SK-N-MC (cell line): Measurements from ENCODE around the gene MLX.

Source experiments
- DNase-seq: peaks from one replicate; pipeline ENCODE4 v3.0.0-alpha.2; 2011; ENCODE audit warnings: low read depth, low spot score
- H3K27ac ChIP-seq: fragments of 200-600 bp; sonication (generic); 2 replicates; pipeline ENCODE4 v1.5.1; 2016; ENCODE audit warnings: mixed run types
- H3K36me3 ChIP-seq: fragments of 200-600 bp; sonication (generic); 2 replicates; pipeline ENCODE4 v1.6.1; 2017; ENCODE audit warnings: antibody characterized with exemption, low read length, mixed read lengths; ENCODE audit not compliant: insufficient read depth
- H3K4me3 ChIP-seq: fragments of 200-600 bp; sonication (generic); 2 replicates; pipeline ENCODE4 v1.5.1; 2016
- H3K9ac ChIP-seq: fragments of 200-600 bp; sonication (generic); 2 replicates; pipeline ENCODE4 v1.8.0; 2017; ENCODE audit warnings: mixed run types, mixed read lengths; ENCODE audit not compliant: insufficient read length
- H3K9me3 ChIP-seq: fragments of 200-600 bp; sonication (generic); 2 replicates; pipeline ENCODE4 v1.6.1; 2017; ENCODE audit warnings: low read depth, mild to moderate bottlenecking, antibody characterized with exemption, low read length, moderate library complexity, mixed read lengths
- EZH2 ChIP-seq: fragments of 200-600 bp; sonication (generic); IDR thresholded peaks from one replicate; pipeline ENCODE4 v1.6.1; 2017; ENCODE audit warnings: antibody characterized with exemption
- FOXP2 ChIP-seq: optimal IDR thresholded peaks from 2 replicates; pipeline ENCODE3; 2011; ENCODE audit warnings: mild to moderate bottlenecking, moderate library complexity; ENCODE audit not compliant: insufficient read depth; ENCODE audit errors: extremely low read length, control extremely low read depth
- POLR2AphosphoS5 ChIP-seq: IDR thresholded peaks from 2 replicates; pipeline ENCODE4 v1.6.1; 2012; ENCODE audit warnings: mild to moderate bottlenecking, low read depth, low read length, borderline replicate concordance

The MLX gene, protein sequence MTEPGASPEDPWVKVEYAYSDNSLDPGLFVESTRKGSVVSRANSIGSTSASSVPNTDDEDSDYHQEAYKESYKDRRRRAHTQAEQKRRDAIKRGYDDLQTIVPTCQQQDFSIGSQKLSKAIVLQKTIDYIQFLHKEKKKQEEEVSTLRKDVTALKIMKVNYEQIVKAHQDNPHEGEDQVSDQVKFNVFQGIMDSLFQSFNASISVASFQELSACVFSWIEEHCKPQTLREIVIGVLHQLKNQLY

DNA sequence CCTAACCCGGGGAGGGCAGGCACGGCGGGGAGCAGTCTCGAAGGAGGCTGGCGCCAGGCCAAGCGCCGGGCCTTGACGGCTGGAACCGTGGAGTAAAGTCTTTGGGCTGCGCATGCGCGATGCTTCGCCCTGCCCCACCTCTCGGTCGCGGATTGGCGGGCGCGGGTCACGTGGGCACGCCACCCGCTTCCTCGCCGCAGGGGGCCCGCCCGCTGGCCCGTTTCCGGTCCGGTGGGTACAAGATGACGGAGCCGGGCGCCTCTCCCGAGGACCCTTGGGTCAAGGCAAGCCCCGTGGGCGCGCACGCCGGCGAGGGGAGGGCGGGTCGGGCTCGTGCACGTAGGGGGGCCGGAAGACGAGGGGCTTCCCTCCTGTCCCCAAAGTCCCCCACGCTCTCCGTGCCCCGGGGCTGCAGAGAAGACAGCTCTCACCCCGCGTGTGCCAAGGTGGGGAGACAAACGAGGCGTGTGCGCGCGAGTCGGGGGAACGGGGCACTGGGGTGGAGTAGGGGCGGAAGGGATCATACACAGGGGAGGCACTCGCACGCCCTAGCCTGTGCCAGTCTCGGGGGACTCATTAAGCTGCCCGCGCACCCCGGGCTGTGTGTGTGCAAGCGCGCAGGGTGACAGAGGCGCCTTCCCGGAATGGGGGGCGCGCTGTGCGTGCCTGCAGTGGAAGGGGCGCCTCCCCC lies at the start of gene MLX:
MLX (plus strand) TSS at position 218 of the 691 bp plus-strand sequence; CDS start at position 243, 25 bp downstream.
- Histone ChIP-seq H3K27ac (peak within 1 kb of the TSS; percentile 88), H3K9ac (peak within 1 kb of the TSS; percentile 73), H3K4me3 (peak within 1 kb of the TSS; percentile 94), H3K36me3 (peaks cover 60% of the 10 kb centered on the region), H3K9me3 (no peaks in the 10 kb centered on the region)
- DNase-seq, result peak; percentile 40
- TF ChIP-seq FOXP2 (no peak), EZH2 (no peak), POLR2AphosphoS5 (peak; percentile 68; the same call in 1 of the 2 replicates)

DNA sequence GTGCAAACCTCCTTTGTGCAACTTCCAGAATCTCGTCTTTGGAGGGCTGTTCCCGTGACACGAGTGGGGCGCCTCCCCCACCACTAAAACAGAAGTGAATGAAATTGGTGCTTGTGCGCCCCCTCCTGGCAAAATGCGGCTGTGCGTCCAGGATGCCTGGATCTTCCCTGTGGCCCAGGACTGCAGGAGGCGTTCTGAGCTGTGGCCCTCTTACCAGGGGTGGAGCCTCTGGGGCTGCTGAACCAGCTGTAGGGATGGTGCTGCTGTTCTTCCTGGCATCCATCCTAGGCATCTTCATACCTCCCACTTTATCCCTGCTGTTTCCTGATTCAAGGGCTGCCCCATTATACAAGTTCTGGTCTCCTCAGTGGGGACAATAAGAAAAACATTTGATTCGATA lies 49.4 kb upstream of the MLX start:
- no peak overlapping the region for H3K27ac ChIP-seq
- no peak overlapping the region for H3K9ac ChIP-seq
- H3K36me3 ChIP-seq, result no peaks in the 10 kb centered on the region
- TF ChIP-seq FOXP2, result no peak
- no peak for TF ChIP-seq EZH2
- no peak for TF ChIP-seq POLR2AphosphoS5
- no peaks in the 10 kb centered on the region for H3K9me3 ChIP-seq
- peak; percentile 14 for DNase-seq
- H3K4me3 ChIP-seq, result no peak overlapping the region

DNA sequence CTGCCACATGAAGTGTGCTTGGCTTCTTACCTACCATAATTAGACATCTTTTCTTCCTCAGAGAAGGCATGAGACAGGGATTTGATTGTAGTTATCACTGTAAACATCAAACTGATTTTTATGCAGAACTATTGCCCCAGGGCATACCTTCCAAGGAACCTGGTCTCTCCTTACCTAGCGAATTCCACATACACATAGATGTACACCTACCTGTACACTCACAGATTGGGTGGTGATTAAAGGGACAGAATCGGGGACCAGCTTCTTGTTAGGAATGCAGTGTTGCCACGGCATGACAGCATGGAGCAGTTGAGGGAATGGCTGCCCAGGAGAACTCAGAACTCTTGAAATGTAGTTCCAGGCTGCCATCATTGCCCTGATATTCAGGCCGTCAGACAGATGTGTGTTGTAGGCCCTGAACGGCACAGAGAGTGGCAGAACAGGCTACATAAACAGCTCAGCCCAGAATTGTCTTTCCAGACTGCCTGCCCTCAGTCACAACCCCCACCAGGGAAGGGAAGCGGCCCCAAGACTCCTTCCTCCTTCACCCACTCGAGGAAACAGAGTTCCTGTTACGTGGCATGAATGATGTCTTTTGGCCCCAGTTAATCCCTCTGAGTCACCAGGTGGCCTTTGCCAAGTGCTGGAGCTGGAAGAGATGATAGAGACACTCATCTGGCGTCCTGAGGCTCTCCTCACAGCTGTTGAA lies 48.7 kb upstream of the MLX start:
- Histone ChIP-seq H3K9me3 (no peaks in the 10 kb centered on the region), H3K9ac (no peak overlapping the region), H3K4me3 (no peak overlapping the region), H3K36me3 (no peaks in the 10 kb centered on the region), H3K27ac (no peak overlapping the region)
- no peak for DNase-seq
- TF ChIP-seq EZH2 (no peak), POLR2AphosphoS5 (no peak), FOXP2 (no peak)

DNA sequence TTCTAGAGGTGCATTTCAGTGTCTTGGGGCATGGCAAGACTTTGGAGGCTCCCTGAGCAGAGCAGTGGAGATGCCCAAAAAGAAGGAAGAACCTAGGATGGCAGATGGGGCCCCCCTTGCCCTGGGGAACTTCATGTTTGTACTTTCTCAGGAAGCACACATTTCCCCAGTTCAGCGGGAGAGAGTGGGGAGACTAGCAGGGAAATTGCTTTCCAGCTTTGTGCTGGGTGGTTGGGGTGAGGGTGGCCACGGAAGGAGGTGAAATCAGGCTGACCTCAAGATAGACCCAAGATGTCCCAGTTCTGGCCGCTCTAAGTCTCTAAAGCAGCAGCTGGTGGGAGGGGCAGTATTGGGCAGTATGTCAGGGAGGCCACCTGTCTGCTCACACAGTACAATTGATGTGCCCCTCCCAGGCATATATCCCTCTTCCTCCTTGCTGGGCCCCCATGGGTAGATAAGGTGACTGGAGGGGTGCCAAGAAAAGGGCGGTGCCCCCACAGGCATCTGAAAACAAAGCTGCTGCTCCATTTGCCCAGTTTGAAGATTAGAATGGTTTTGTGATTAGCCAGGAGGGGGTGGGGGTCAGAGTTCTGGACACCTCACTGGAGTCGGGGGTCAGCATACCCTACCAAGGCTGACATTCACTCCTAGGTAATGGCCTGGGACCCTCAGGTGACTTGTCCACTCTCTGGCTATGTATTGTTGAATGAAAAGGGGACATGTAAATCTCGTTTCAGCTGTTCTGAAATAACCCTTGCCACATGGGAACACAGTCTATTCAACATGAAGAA lies 48.0 kb upstream of the MLX start:
- Histone ChIP-seq H3K4me3 (no peak overlapping the region), H3K27ac (peak overlapping the region; percentile 32), H3K9me3 (no peaks in the 10 kb centered on the region), H3K36me3 (no peaks in the 10 kb centered on the region), H3K9ac (peak overlapping the region; percentile 34)
- TF ChIP-seq FOXP2 (no peak), EZH2 (no peak), POLR2AphosphoS5 (no peak)
- no peak for DNase-seq

DNA sequence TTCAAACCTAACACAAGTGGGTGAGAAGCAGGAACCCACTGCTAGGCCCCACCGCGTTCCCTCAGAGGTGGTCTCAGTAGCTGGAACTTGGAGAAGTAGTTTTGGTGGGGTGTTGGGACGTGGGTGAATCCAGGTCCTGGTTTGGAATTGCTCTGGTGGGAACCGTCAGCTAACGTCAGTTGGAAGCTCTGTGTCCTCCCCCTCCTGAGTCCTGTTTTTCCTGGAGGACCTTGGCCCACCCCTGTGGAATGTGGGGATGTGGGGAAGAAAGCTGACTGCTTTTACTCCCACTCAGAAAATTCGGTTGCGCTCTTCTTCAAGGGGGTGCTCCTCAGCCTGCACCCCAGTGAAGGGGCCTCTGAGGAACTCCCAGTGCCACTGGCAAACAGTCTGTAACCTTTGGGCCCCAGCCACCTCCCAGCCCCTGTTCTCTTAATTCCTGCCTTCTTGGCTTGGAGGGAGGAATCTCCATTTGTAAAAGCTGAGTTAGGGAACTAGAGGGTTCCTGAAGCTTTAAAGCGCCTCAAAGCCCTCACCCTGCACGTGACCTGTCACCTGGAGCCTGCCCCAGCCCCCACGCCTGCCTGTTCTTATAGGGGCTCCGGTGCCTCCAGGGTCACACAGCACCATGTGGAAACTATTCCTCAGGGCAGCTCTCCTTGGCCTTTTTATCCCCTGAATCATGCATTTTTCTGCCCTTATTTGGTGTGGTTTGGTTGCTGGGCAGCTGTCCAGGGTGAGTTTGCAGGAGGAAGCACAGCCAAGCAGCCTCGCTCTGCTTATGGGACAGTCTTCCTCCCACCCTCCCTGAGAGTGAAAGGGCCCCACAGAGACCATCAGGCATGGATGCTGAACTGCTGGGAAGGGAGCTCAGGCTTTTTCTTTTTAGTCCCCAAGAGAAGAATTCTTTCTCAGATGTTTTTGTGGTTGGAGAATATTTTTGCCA lies 47.1 kb upstream of the MLX start:
- peak overlapping the region; percentile 32 for H3K27ac ChIP-seq
- no peaks in the 10 kb centered on the region for H3K9me3 ChIP-seq
- H3K9ac ChIP-seq, result peak overlapping the region; percentile 34
- TF ChIP-seq FOXP2, result no peak
- no peak for TF ChIP-seq POLR2AphosphoS5
- no peak for TF ChIP-seq EZH2
- no peaks in the 10 kb centered on the region for H3K36me3 ChIP-seq
- DNase-seq, result no peak
- H3K4me3 ChIP-seq, result no peak overlapping the region

DNA sequence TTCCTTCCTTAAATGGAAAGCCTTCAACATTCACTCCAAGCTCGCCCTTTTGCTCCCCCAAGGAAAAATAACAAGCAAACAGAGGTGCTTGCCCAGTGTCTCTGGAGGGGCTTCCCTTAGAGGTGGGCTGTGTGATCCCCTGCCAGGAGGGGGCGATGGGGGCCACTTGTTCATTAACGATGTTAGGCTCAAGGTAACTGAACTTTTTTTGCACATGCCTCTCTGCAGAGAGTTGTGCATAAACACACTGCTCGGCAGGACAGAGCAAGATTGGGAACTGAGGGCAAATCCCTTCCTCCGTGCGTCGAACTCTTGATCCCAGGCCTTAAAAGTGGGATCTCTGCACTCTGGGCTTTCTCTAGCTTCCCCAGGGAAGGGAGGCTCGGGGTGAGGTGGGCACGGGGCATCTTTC lies 46.4 kb upstream of the MLX start:
- TF ChIP-seq FOXP2, result no peak
- TF ChIP-seq EZH2, result no peak
- TF ChIP-seq POLR2AphosphoS5, result no peak
- Histone ChIP-seq H3K27ac (peak overlapping the region; percentile 29; the same call in 1 of the 2 replicates), H3K9ac (no peak overlapping the region), H3K4me3 (no peak overlapping the region), H3K9me3 (no peaks in the 10 kb centered on the region), H3K36me3 (no peaks in the 10 kb centered on the region)
- no peak for DNase-seq

DNA sequence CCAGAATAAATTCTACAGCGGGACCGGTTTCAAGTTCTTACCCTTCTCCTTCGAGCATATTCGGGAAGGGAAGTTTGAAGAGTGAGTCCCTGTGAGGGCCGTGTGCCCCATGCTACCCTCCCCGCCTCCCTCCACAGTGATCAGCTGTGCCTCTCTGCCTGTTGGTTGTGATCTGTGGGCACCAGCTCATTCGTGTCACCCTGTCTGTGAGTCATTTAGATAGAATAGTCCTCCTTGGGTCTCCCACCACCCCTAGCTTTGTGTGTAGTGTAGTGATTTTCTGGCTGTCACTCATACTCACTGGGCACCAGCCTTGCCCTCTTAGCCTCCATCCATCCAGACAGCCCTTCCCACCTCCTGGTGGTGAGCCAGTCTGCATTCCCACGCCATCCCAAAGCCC lies 45.9 kb upstream of the MLX start:
- Histone ChIP-seq H3K4me3 (no peak overlapping the region), H3K9ac (no peak overlapping the region), H3K36me3 (no peaks in the 10 kb centered on the region), H3K27ac (no peak overlapping the region), H3K9me3 (no peaks in the 10 kb centered on the region)
- no peak for DNase-seq
- TF ChIP-seq EZH2 (no peak), FOXP2 (no peak), POLR2AphosphoS5 (no peak)
